ENCODE results near the gene PPP2R2C.

PPP2R2C gene

GRCh38 chr4:6470502-6471306 lies 1.7 kb downstream of the PPP2R2C start:
- H3K9me3 Mint-ChIP-seq, result no peaks in the 10 kb centered on the region
- peak overlapping the region; percentile 68 for H3K4me3 Mint-ChIP-seq
- TF ChIP-seq, protein P1, sequence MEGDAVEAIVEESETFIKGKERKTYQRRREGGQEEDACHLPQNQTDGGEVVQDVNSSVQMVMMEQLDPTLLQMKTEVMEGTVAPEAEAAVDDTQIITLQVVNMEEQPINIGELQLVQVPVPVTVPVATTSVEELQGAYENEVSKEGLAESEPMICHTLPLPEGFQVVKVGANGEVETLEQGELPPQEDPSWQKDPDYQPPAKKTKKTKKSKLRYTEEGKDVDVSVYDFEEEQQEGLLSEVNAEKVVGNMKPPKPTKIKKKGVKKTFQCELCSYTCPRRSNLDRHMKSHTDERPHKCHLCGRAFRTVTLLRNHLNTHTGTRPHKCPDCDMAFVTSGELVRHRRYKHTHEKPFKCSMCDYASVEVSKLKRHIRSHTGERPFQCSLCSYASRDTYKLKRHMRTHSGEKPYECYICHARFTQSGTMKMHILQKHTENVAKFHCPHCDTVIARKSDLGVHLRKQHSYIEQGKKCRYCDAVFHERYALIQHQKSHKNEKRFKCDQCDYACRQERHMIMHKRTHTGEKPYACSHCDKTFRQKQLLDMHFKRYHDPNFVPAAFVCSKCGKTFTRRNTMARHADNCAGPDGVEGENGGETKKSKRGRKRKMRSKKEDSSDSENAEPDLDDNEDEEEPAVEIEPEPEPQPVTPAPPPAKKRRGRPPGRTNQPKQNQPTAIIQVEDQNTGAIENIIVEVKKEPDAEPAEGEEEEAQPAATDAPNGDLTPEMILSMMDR (IDR thresholded peaks at IDR 0.05), result no peak
- peaks cover 93% of the 10 kb centered on the region for H3K27me3 Mint-ChIP-seq (ENCODE audit: low read depth, poor library complexity)
- no peaks in the 10 kb centered on the region for H3K36me3 Mint-ChIP-seq (ENCODE audit: low read depth)
- H3K4me1 Mint-ChIP-seq, result no peaks in the 10 kb centered on the region
- no peak overlapping the region for H3K27ac Mint-ChIP-seq
- DNase-seq, result peak; percentile 63

DNA sequence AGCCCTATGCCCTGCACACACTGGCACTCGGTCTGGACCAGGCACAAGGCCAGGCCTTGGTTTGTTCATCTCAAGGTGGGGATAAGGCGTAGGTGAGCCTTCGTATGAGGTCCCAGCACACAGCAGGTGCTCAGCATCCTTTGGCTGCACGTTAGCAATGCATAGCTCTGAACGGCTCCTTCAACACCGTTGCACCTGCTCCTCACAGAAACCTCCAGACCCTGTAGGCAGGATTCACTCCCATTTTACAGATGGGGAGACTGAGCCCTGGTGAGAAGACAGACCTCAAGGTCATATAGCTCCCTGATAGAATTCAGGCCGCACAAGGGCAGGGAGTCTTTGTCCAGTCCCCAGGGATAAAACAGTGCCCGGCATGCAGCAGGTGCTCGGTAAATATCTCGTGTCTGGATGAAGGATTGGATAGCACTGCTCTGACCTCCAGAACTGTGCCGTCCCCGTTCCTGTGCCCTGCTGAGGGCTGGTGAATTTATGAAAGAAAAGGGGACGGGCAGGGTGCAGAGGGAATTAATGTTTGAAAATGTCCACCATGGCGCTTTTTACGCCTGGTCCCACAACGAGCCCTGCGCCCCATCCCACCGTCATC lies 2.4 kb downstream of the PPP2R2C start:
- DNase-seq, result no peak
- Mint-ChIP-seq H3K4me3 (peak overlapping the region; percentile 68), H3K9me3 (no peaks in the 10 kb centered on the region), H3K27me3 (ENCODE audit: low read depth, poor library complexity) (peaks cover 93% of the 10 kb centered on the region), H3K27ac (no peak overlapping the region), H3K36me3 (ENCODE audit: low read depth) (no peaks in the 10 kb centered on the region), H3K4me1 (no peaks in the 10 kb centered on the region)
- TF ChIP-seq, protein P1 (IDR thresholded peaks at IDR 0.05), result no peak

- H3K27me3 Mint-ChIP-seq (ENCODE audit: low read depth, poor library complexity), result peaks cover 93% of the 10 kb centered on the region
- peak overlapping the region; percentile 61 for H3K4me3 Mint-ChIP-seq
- H3K27ac Mint-ChIP-seq, result no peak overlapping the region
- TF ChIP-seq, protein P1 (IDR thresholded peaks at IDR 0.05), result no peak
- no peaks in the 10 kb centered on the region for H3K9me3 Mint-ChIP-seq
- no peaks in the 10 kb centered on the region for H3K36me3 Mint-ChIP-seq (ENCODE audit: low read depth)
- DNase-seq, result no peak
- H3K4me1 Mint-ChIP-seq, result no peaks in the 10 kb centered on the region
Observed at GRCh38 chr4:6469144-6469543, 3.3 kb downstream of the PPP2R2C start.

DNA sequence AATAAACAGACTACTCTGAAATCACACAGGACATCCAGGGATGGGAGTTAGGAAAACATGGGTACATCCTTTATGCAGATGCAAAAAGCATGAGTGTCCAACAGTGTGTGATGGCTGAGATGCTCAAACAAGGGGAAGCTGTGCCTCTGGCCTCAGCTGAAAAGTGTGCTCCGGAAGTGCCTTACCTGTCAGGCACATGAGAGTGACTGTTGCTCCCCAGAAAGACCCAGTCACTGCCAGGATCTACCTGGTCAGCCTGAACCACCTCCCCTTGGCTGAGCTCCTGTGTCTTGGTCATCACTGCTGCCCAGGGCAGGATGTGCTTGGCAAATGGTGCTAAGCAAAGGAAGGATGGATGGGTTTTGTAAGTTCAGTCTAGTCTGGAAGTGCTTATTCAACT lies 4.0 kb downstream of the PPP2R2C start:
- H3K36me3 Mint-ChIP-seq (ENCODE audit: low read depth), result no peaks in the 10 kb centered on the region
- peaks cover 91% of the 10 kb centered on the region for H3K27me3 Mint-ChIP-seq (ENCODE audit: low read depth, poor library complexity)
- H3K9me3 Mint-ChIP-seq, result no peaks in the 10 kb centered on the region
- TF ChIP-seq, protein P1 (IDR thresholded peaks at IDR 0.05), result no peak
- H3K4me3 Mint-ChIP-seq, result no peak overlapping the region
- H3K27ac Mint-ChIP-seq, result no peak overlapping the region
- DNase-seq, result no peak
- H3K4me1 Mint-ChIP-seq, result no peaks in the 10 kb centered on the region

DNA sequence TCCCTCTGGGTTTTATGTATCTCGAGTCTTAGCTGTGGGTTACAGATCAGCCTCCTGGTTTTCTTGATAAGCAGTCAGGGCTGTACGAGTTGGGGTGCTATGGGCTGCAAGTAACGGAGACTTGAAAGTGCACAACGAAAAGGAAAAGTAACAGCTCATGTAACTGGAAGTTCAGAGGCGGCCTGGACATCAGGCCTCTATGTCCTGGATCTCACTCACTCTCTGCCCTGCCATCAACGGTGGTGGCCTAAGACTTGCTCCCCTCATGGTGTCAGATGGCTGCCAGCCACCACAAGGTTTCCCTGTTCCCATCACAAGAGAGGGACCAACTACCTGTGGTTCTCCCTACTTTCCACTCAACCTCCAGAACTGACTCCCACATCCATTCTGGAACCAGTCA lies 4.8 kb downstream of the PPP2R2C start:
- Mint-ChIP-seq H3K4me1 (no peaks in the 10 kb centered on the region), H3K9me3 (no peaks in the 10 kb centered on the region), H3K4me3 (no peak overlapping the region), H3K27me3 (ENCODE audit: low read depth, poor library complexity) (peaks cover 89% of the 10 kb centered on the region), H3K27ac (no peak overlapping the region), H3K36me3 (ENCODE audit: low read depth) (no peaks in the 10 kb centered on the region)
- DNase-seq, result no peak
- TF ChIP-seq, protein P1 (IDR thresholded peaks at IDR 0.05), result no peak
